GM19438 (cell line): ENCODE data around the gene GNB2.
"Not testable (repeated sequence)": the region's sequence is repeated elsewhere in the genome, so short reads cannot be mapped to it uniquely, and the experiment has no call there.

ENCODE experiments used
- ATAC-seq: cut with Tn5 transposase; IDR thresholded peaks from one replicate; pipeline ENCODE4 v1.9.1; 2021; ENCODE audit warnings: low read depth; ENCODE audit not compliant: unreplicated experiment

Gene GNB2

DNA sequence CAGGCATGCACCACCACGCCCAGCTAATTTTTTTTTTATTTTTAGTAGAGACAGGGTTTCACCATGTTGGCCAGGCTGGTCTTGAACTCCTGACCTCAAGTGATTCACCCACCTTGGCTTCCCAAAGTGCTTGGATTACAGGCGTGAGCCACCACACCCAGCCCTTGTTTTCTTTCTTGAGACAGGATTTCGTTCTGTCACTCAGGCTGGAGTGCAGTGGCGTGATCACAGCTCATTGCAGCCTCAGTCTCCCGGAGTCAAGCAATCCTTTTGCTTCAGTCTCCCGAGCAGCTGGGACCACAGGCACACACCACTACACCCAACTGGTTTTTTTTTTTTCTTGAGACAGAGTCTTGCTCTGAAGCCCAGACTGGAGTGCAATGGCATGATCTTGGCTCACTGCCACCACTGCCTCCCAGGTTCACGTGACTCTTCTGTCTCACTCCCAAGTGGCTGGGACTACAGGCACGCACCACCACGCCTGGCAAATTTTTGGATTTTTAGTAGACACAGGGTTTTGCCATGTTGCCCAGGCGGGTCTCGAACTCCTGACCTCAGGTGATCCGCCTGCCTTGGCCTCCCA, 11.3 kb upstream of the GNB2 start:
- ATAC-seq = not testable (repeated sequence)

DNA sequence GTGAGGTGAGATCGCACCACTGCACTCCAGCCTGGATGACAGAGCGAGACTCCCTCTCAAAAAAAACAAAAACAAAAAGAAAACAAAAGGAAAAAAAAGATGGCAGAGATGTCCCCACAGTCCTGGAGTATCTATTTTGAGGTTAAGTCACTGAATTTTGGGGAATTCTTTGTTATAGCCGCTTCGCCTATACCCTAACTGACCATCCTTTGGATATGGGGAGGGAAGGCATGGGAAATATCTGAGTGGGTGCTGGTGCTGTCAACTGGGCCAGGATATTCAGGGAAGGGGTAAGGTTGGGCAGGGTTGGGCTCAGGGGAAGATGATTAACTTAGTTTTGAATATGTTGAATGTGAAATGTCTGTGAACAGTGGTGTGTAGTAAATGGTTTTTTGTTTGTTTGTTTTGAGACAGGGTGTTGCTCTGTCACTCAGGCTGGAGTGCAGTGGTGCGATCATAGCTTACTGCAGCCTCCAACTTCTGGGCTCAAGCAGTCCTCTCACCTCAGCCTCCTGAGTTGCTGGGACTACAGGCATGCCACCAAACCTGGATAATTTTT, 8.3 kb upstream of the GNB2 start:
- no peak for ATAC-seq

DNA sequence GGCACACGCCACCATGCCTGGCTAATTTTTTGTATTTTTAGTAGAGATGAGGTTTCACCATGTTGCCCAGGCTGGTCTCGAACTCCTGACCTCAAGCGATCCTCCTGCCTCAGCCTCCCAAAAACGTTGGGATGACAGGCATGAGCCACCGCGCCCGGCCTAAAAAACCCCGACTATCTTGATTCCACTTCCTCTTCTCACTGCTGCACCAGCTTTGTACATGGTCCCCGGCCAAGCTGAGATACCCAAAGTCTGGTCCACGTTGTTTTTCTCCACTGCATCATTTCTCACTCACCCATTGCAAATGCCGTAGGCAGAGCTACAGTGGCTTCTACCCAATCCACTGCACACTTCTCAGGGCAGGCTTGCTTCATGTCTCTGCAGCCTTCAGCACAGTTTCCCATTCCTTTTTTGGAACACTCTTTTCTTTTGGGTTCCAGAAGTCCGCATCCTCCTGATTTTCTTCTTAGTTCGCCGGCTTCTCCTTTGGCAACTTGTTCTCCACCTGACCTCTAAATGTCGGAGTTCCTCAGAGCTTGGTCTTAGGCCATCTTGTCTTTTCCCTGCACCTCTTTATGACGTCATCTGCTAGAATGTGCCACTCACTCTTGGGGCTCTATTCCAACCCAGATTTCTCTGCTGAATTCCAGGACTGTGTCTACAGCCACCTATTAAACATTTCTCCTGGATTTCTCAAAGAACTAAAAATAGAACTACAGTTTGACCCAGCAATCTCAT, 6.0 kb upstream of the GNB2 start:
- ATAC-seq = no peak

DNA sequence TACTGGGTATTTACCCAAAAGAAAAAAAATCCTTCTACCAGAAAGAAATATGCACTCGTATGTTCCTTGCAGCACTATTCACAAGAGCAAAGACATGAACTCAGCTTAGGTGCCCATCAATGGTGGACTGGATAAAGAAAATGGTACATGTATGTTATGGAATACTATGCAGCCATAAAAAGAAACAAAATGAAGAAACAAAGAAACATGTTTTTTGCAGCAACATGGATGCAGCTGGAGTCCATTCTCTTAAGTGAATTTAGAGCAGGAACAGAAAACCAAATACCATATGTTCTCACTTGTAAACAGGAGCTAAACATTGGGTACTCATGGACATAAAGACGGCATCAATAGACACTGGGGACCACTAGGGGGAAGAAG, 5.5 kb upstream of the GNB2 start:
- no peak for ATAC-seq

DNA sequence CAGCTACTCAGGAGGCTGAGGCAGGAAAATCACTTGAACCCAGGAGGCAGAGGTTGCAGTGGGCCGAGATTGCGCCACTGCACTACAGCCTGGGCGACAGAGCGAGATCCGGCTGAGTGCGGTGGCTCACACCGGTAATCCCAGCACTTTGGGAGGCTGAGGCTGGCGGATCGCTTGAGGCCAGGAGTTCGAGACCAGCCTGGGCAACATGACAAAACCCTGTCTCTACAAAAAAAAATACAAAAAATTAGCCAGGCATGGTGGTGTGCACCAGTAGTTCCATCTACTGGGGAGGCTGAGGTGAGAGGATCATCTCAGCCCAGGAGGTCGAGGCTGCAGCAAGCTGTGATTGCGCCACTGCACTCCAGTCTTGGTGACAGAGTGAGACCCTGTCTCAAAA, 4.4 kb upstream of the GNB2 start:
- not testable (repeated sequence) for ATAC-seq

DNA sequence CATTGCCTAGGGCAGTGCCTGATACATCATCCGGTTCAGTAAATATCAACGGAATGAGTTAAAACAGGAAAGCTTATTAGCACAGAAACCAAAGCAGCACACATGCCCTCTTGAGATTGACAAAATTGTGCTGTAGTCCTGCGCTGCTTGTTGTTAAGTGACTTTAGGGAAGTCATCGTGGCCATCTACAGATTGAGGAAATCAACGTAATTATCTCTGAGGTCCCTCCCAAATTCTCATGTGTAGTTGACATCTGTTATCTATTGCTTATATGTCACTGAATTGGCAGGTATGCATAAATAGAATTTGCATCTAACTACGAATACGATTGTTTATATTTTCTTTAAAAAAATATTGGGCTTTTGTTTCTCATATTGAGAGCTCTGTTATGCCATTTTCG, 3.5 kb upstream of the GNB2 start:
- no peak for ATAC-seq

DNA sequence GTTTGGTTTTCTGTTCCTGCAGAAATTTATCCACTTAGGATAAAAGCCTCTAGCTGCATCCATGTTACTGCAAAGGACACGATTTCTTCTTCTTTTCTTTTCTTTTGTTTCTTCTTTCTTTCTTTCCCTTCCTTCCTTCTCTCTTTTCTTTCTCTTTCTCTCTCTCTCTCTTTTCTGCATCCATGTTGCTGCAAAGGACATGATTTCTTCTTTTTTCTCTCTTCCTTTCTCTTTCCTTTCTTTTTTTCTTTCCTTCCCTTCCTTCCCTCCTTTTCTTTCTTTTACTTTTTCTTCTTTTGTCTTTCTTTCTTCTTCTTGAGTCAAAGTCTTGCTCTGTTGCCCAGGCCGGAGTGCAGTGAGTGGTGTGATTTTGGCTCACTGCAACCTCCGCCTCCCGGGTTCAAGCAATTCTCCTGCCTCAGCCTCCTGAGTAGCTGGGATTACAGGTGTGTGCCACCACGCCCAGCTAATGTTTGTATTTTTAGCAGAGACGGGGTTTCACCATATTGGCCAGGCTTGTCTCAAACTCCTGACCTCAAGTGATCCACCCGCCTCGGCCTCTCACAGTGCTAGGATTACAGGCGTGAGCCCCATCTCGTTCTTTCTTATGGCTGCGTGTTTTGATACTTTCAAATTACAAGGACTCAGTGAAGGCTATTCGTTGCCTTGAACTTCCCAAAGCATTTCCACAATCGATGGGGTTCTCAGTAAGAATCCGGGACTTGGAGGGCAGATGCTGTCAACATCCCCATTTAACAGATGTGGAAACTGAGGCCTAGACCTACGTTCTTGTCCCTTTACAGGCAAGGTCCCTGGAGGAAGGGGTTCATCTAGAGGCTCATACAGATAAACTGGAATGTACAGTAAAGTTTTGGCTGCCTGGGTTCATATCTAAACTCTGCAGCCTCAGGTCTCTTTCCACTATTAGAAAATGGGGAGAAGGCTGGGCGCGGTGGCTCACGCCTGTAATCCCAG, 1.9 kb upstream of the GNB2 start:
- ATAC-seq = no peak

- ATAC-seq = no peak
Measured at GRCh38 chr7:100673942-100674410, 436 bp downstream of the GNB2 start.

DNA sequence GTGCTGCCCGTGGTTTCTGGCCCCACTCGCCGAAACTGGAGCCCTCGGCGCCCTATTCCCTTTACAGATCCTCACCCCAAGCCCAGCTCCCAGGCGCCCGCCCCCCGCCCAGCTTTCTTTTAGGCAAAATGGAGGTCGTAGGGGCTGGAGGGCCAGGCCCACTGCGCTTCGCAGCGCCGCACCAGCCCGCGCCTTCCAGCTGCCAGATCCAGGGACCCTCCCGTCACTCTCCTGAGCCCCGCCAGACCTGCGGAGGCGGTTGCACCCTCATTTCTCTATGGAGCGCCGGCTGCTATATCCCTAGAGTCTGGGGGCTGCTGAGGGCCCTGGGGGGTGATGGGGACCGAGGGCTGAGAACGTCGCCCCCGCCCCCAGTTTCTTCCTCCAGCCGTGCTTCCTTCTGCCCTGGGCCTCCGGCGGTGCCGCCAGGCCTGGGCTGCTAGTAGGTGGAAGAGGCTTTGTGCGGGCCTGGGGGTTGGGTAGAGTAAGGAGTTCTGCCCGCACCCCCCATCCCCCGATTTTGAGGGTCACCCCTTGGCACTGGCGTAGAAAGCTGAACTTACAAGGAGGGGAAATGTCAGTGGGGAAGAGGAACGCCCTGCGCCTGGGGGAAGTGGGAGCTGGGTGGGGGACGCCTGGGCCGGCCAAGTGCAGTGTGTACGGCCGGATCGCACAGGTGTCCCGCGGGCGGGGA, 1.0 kb downstream of the GNB2 start:
- no peak for ATAC-seq

GRCh38 chr7:100675105-100675451, 1.5 kb downstream of the GNB2 start:
- ATAC-seq = no peak

GRCh38 chr7:100675581-100676350, 2.2 kb downstream of the GNB2 start:
- ATAC-seq = peak; percentile 30

DNA sequence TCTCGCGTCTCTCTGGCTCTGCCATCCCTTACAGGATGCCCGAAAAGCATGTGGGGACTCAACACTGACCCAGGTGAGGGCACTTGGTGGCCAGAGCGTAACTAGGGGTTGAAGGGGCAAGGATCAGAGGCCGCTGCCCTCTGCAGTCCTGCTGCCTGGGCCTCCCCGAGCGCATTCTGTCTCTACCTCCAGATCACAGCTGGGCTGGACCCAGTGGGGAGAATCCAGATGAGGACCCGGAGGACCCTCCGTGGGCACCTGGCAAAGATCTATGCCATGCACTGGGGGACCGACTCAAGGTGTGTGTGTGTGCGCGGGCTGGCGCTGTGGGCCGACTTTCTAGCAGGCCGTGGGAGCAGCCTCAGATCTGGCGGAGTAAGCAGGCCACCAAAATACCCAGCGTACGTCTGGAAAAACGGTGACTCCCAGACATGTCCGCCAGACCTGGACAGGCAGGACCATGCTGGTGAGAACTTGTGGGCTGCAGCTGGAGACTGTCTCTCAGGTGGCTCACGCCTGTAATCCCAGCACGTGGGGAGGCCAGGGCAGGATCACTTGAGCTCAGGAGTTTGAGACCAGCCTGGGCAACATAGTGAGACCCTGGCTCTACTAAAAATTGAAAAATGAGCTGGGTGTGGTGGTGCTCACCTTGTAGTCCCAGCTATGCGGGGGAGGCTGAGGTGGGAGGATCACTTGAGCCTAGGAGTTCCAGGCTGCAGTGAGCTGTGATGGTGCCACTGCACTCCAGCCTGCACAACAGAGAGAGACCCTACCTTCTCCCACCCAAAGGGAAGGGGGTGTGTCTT, 3.2 kb downstream of the GNB2 start:
- ATAC-seq = no peak

DNA sequence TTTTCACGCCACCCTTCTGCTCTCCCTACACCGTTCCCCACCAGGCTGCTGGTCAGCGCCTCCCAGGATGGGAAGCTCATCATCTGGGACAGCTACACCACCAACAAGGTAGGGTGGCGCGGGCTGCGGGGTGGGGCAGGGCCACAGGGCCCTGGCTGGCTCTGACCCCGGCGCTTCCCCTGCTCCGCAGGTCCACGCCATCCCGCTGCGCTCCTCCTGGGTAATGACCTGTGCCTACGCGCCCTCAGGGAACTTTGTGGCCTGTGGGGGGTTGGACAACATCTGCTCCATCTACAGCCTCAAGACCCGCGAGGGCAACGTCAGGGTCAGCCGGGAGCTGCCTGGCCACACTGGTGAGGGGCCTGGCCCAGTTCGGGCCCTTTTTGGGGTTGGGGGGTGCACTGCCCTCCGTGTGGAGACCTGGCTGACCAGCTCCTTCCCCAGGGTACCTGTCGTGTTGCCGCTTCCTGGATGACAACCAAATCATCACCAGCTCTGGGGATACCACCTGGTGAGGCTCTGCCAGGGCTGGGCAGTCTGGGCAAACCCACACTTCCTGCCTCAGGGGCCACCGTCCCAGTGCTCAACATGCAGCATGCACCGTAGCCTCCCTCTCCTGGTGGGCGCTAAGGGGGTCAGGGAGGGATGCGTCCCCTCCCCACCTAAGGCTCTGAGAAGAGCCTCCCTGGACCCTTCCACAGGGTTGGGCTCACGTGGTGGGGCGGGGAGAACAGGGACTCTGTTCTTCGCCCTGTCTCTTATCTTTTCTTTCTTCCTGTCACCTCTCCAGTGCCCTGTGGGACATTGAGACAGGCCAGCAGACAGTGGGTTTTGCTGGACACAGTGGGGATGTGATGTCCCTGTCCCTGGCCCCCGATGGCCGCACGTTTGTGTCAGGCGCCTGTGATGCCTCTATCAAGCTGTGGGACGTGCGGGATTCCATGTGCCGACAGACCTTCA, 4.0 kb downstream of the GNB2 start:
- no peak for ATAC-seq

- ATAC-seq = no peak
Measured at GRCh38 chr7:100678291-100678984, 4.9 kb downstream of the GNB2 start.

DNA sequence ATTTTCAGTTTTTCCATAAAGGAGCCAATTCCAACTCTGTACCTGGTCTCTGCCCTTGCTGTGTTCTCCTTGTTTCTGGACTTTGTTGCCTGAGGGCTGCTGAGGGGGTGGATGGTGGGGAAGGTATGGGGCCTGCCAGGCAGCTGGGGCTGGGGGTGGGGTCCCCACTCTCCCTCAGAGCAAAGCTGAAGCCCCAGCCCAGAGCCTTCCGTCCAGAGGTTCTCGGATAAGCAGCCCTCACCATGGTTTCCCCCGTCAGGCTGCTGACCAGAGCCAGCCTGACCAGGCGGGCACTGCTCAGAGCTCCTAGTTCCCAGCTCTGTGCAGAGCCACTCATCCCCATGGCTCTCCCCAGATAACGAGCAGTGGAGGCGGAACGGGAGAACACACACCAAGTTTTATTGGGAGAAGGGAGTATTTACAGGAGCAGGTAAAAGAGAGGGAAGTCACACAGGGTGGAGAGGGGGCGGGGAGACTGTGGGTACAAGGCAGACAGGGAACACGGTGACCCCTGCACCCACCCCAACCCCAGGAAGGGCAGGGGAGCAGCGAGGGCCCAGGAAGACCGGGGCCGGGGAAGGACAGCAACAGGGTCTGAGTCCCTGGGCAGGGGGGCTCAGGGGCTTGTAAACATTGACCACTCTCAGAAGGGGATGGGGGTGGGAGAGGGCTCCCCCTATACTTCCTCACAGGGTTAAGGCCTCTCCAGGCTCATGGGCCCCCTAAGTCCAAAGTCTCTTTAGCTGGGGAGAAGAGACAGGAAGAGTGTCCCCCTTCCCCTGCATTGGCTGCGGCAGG, 5.8 kb downstream of the GNB2 start:
- ATAC-seq = no peak

- ATAC-seq = no peak
Measured at GRCh38 chr7:100679927-100680575, 6.5 kb downstream of the GNB2 start.
